ENCODE results near the gene BHLHE41. TPM values are rescaled to one million over a fixed set of nuclear protein-coding genes. Genes with fewer than 3 reads are reported as not detected.

Gene BHLHE41
- total and polyA plus RNA-seq, 2 of the 8 experiments (the other 6 are each of a cell fraction or from before 2014, with no cell fraction given): 1.1 to 3.4 TPM

DNA sequence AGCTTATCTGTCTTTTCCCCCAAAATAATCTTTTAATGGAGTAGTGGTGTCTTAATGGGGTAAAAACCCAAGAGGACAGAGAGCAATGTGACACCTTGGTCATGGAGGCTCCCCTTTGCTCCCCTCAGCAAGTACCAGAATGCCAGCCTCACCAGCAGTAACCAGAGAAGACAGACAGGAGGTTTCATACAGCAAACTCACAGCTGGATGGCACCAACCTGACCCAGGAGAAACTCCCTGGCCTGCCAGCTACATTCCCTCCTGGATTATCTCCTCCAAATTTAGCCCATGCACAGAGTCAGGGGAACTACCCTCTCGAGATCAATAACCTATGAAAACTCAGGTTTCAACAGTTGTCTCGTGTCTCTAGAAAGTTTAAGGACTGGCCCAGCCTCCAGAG, 15.9 kb downstream of the BHLHE41 start:
- Histone ChIP-seq H3K56ac (replicated peaks; ENCODE audit: insufficient read length, low read depth, low read length) (no peak overlapping the region), H2AFZ (ENCODE audit: low read length) (peak overlapping the region; percentile 74; the same call in 1 of the 2 replicates), H3K23ac (ENCODE audit: insufficient read length) (no peak overlapping the region), H4K5ac (ENCODE audit: insufficient read length, low read depth, low read length) (no peak overlapping the region), H2BK20ac (ENCODE audit: low read length) (no peak overlapping the region; the same call in 1 of the 2 replicates), H3K23me2 (ENCODE audit: low read depth, low read length) (no peaks in the 10 kb centered on the region), H2BK5ac (ENCODE audit: low read depth, low read length) (no peak overlapping the region), H3K4me1 (replicated peaks in 1 of 4; ENCODE audit: control insufficient read depth in 3 of 4, insufficient read depth in 4 of 4, low read length in 3 of 4) (peaks cover 0 to 18% (median 13%) of the 10 kb centered on the region in 4 experiments; a peak in 5 of 7 replicates), H4K91ac (replicated peaks; ENCODE audit: insufficient read length, low read length) (no peak overlapping the region), H3K27me3 (replicated peaks in 1 of 4; ENCODE audit: control insufficient read depth in 3 of 4, extremely low read depth in 1 of 4, insufficient read depth in 3 of 4, low read length in 3 of 4) (peaks cover 0 to 2% (median 0%) of the 10 kb centered on the region in 4 experiments; a peak in 3 of 7 replicates), H3K4me2 (ENCODE audit: insufficient read depth in 1 of 2, low read depth in 2 of 2, low read length in 2 of 2) (0 out of 4 replicates have a peak overlapping the region, but pooled peaks of 1 of the 2 experiments have one; percentile 16), H3K4ac (replicated peaks; ENCODE audit: insufficient read length, low read depth, low read length) (no peak overlapping the region), H4K8ac (ENCODE audit: extremely low read depth, insufficient read depth, low read length) (no peak overlapping the region), H3K79me2 (ENCODE audit: control insufficient read depth in 1 of 2, insufficient read depth in 2 of 2, low read length in 2 of 2) (no peaks in the 10 kb centered on the region), H3K27ac (ENCODE audit: low read depth, low read length) (no peak overlapping the region), H3K14ac (ENCODE audit: insufficient read length) (no peak overlapping the region), H3K9ac (replicated peaks in 1 of 4; ENCODE audit: extremely low read depth in 1 of 4, low read depth in 3 of 4, low read length in 3 of 4) (no peak overlapping the region), H2BK12ac (ENCODE audit: low read depth, low read length) (no peak overlapping the region), H2BK120ac (replicated peaks; ENCODE audit: low read depth, low read length) (no peak overlapping the region), H3K36me3 (ENCODE audit: control insufficient read depth in 2 of 4, insufficient read depth in 4 of 4, low read length in 3 of 4) (no peaks in the 10 kb centered on the region), H3K9me3 (ENCODE audit: insufficient read depth in 2 of 2, low read depth in 1 of 2, low read length in 1 of 2) (no peaks in the 10 kb centered on the region), H3K18ac (ENCODE audit: extremely low read depth, low read length) (no peak overlapping the region), H3K79me1 (ENCODE audit: low read depth, low read length) (no peaks in the 10 kb centered on the region), H2BK15ac (ENCODE audit: low read length) (no peak overlapping the region), H3K4me3 (ENCODE audit: extremely low read depth in 1 of 4, insufficient read depth in 2 of 4, low read depth in 3 of 4, low read length in 4 of 4) (no peak overlapping the region), H4K20me1 (replicated peaks in 1 of 2; ENCODE audit: control insufficient read depth in 1 of 2, insufficient read depth in 2 of 2, low read length in 2 of 2) (no peaks in the 10 kb centered on the region), H2AK5ac (ENCODE audit: low read depth, low read length) (no peak overlapping the region)
- CTCF ChIA-PET (ENCODE audit: partially characterized antibody): interaction anchor here (0.5 to 1.5 kb wide), 6 partner anchors 13 to 295 kb away, joined by 3 to 5 read pairs (median 4); no protein-coding TSS in a partner anchor
- no peak for DNase-seq (ENCODE audit: low read depth in 1 of 2, low spot score in 2 of 2)
- 78% methylated on average over 2 of the region's 2 CpGs; no CpG with 5 or more reads in 1 of the 2 experiments for WGBS, 2 experiments (ENCODE audit: extremely low coverage in 1 of 2, insufficient coverage in 1 of 2, insufficient read length in 1 of 2, insufficient replicate concordance in 2 of 2, low coverage in 1 of 2, low lambda C conversion rate in 2 of 2, missing lambda C conversion rate in 1 of 2)
- FAIRE-seq: no peak
- POLR2A ChIA-PET (ENCODE audit: partially characterized antibody): no interaction called here
- TF ChIP-seq BRCA1 (IDR thresholded peaks at IDR 0.05; ENCODE audit: low read depth, low read length): no peak
- TF ChIP-seq, protein P1, sequence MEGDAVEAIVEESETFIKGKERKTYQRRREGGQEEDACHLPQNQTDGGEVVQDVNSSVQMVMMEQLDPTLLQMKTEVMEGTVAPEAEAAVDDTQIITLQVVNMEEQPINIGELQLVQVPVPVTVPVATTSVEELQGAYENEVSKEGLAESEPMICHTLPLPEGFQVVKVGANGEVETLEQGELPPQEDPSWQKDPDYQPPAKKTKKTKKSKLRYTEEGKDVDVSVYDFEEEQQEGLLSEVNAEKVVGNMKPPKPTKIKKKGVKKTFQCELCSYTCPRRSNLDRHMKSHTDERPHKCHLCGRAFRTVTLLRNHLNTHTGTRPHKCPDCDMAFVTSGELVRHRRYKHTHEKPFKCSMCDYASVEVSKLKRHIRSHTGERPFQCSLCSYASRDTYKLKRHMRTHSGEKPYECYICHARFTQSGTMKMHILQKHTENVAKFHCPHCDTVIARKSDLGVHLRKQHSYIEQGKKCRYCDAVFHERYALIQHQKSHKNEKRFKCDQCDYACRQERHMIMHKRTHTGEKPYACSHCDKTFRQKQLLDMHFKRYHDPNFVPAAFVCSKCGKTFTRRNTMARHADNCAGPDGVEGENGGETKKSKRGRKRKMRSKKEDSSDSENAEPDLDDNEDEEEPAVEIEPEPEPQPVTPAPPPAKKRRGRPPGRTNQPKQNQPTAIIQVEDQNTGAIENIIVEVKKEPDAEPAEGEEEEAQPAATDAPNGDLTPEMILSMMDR (IDR thresholded peaks at IDR 0.05; ENCODE audit: control extremely low read depth in 1 of 3, insufficient read depth in 1 of 3, low read depth in 1 of 3, low read length in 3 of 3): no peak
- TF ChIP-seq RFX5 (IDR thresholded peaks at IDR 0.05; ENCODE audit: borderline replicate concordance, low read depth, low read length): no peak
- TF ChIP-seq, protein P2, sequence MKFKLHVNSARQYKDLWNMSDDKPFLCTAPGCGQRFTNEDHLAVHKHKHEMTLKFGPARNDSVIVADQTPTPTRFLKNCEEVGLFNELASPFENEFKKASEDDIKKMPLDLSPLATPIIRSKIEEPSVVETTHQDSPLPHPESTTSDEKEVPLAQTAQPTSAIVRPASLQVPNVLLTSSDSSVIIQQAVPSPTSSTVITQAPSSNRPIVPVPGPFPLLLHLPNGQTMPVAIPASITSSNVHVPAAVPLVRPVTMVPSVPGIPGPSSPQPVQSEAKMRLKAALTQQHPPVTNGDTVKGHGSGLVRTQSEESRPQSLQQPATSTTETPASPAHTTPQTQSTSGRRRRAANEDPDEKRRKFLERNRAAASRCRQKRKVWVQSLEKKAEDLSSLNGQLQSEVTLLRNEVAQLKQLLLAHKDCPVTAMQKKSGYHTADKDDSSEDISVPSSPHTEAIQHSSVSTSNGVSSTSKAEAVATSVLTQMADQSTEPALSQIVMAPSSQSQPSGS (IDR thresholded peaks at IDR 0.05; ENCODE audit: low read length): no peak
- TF ChIP-seq YY1 (IDR thresholded peaks at IDR 0.05; ENCODE audit: low read depth, low read length): no peak
- no peak for TF ChIP-seq TAF1 (IDR thresholded peaks at IDR 0.05; ENCODE audit: low read depth, low read length)
- no peak for TF ChIP-seq RBBP5 (IDR thresholded peaks at IDR 0.05; ENCODE audit: borderline replicate concordance, low read depth, low read length)
- no peak for TF ChIP-seq CHD2 (IDR thresholded peaks at IDR 0.05; ENCODE audit: low read length)
- no peak for TF ChIP-seq JUN (IDR thresholded peaks at IDR 0.05; ENCODE audit: low read depth, low read length)
- no peak for TF ChIP-seq JUND (IDR thresholded peaks at IDR 0.05; ENCODE audit: low read length)

Data from H1 (cell line).